Epithelial cell of esophagus (primary cell): ENCODE data around the gene FAF2.
A peak's percentile ranks its signal among the peaks of the same experiment; 100 is the strongest.

ENCODE experiments used
- DNase-seq: peaks from one replicate; pipeline ENCODE4 v3.0.0; 2010; ENCODE audit warnings: low read depth
- H3K4me3 ChIP-seq: 2 replicates; pipeline ENCODE4 v1.5.1; 2011; ENCODE audit warnings: mild to moderate bottlenecking, low read length, control low read depth
- CTCF ChIP-seq: IDR thresholded peaks from 2 replicates; pipeline ENCODE4 v1.5.1; 2011; ENCODE audit warnings: low read depth, mild to moderate bottlenecking, low read length, control low read depth, inconsistent platforms; ENCODE audit not compliant: insufficient read depth; ENCODE audit errors: missing control alignments

FAF2 gene

GRCh38 chr5:176489077-176489476 lies 40.9 kb downstream of the FAF2 start:
- peak; percentile 90 for DNase-seq
- no peak for TF ChIP-seq CTCF
- no peak overlapping the region for H3K4me3 ChIP-seq

- DNase-seq: peak; percentile 49
- peak; percentile 27 for TF ChIP-seq CTCF
- no peak overlapping the region for H3K4me3 ChIP-seq
Measured at GRCh38 chr5:176490301-176490700, 42.1 kb downstream of the FAF2 start.

GRCh38 chr5:176491101-176491502 lies 42.9 kb downstream of the FAF2 start:
- H3K4me3 ChIP-seq: no peak overlapping the region

GRCh38 chr5:176491901-176492300 lies 43.7 kb downstream of the FAF2 start:
- no peak for DNase-seq
- no peak overlapping the region for H3K4me3 ChIP-seq
- TF ChIP-seq CTCF: no peak

More at GRCh38 chr5:176491101-176491502, 42.9 kb downstream of the FAF2 start:
- peak; percentile 77 for DNase-seq
- TF ChIP-seq CTCF: no peak

- H3K4me3 ChIP-seq: no peak overlapping the region
- TF ChIP-seq CTCF: no peak
- DNase-seq: peak; percentile 95
Measured at GRCh38 chr5:176492431-176492830, 44.2 kb downstream of the FAF2 start.

GRCh38 chr5:176497852-176498251 lies 49.7 kb downstream of the FAF2 start:
- peak; percentile 92 for DNase-seq
- no peak for TF ChIP-seq CTCF
- no peak overlapping the region for H3K4me3 ChIP-seq

GRCh38 chr5:176499273-176499672 lies 51.1 kb downstream of the FAF2 start:
- TF ChIP-seq CTCF: no peak
- no peak overlapping the region for H3K4me3 ChIP-seq
- DNase-seq: no peak
